NCI-H524 treated with DMSO at 0.1 percent for 48 hours (cell line): ENCODE measurements around the gene MKNK1.

Experiments used
- DNase-seq: peaks from one replicate; lab custom pipeline; 2025; lab: John Stamatoyannopoulos, UW

The MKNK1 gene

GRCh38 chr1:46558141-46558963 lies 45.7 kb downstream of the MKNK1 start:
- no peak for DNase-seq

GRCh38 chr1:46557403-46557802 lies 46.7 kb downstream of the MKNK1 start:
- no peak for DNase-seq

- DNase-seq, result no peak
Observed at GRCh38 chr1:46556822-46557221, 47.2 kb downstream of the MKNK1 start.

GRCh38 chr1:46555826-46556619 lies 48.0 kb downstream of the MKNK1 start:
- no peak for DNase-seq

GRCh38 chr1:46554597-46555381 lies 49.3 kb downstream of the MKNK1 start:
- DNase-seq, result no peak

GRCh38 chr1:46554236-46554596 lies 49.9 kb downstream of the MKNK1 start:
- DNase-seq, result no peak

GRCh38 chr1:46553506-46553905 lies 50.6 kb downstream of the MKNK1 start:
- no peak for DNase-seq

- no peak for DNase-seq
Observed at GRCh38 chr1:46552357-46553237, 51.5 kb downstream of the MKNK1 start.

GRCh38 chr1:46551597-46552095 lies 52.4 kb downstream of the MKNK1 start, which contains the start of gene KNCN:
TSS of gene KNCN (minus strand) at chr1:46551647. CDS start at chr1:46551215, 432 bp downstream.
- no peak for DNase-seq

- no peak for DNase-seq
Observed at GRCh38 chr1:46550751-46551231, 53.3 kb downstream of the MKNK1 start.

- DNase-seq, result no peak
Observed at GRCh38 chr1:46549697-46550681, 54.1 kb downstream of the MKNK1 start.

- DNase-seq, result no peak
Observed at GRCh38 chr1:46547481-46548383, 56.3 kb downstream of the MKNK1 start.

- DNase-seq, result no peak
Observed at GRCh38 chr1:46546210-46546609, 57.9 kb downstream of the MKNK1 start.

GRCh38 chr1:46545784-46546183 lies 58.3 kb downstream of the MKNK1 start:
- DNase-seq, result no peak

GRCh38 chr1:46544561-46545240 lies 59.4 kb downstream of the MKNK1 start:
- DNase-seq, result no peak

GRCh38 chr1:46543761-46544560 lies 60.1 kb downstream of the MKNK1 start:
- no peak for DNase-seq

- DNase-seq, result no peak
Observed at GRCh38 chr1:46543382-46543760, 60.7 kb downstream of the MKNK1 start.
